PC-3 (cell line): ENCODE measurements around the gene SLC38A3.

Experiments used
- EZH2phosphoT487 ChIP-seq: fragments of 300-600 bp; sonication (generic); IDR thresholded peaks from 2 replicates; pipeline ENCODE4 v1.6.1; 2018; ENCODE audit warnings: mild to moderate bottlenecking, antibody characterized with exemption, low read length, borderline replicate concordance
- TF ChIP-seq, protein P1 (sequence below): fragments of 300-600 bp; sonication (generic); conservative IDR thresholded peaks from 2 replicates; pipeline ENCODE4 v1.5.1; 2017; ENCODE audit warnings: antibody characterized with exemption, low read depth, mild to moderate bottlenecking, low read length

- TF ChIP-seq, protein P1, sequence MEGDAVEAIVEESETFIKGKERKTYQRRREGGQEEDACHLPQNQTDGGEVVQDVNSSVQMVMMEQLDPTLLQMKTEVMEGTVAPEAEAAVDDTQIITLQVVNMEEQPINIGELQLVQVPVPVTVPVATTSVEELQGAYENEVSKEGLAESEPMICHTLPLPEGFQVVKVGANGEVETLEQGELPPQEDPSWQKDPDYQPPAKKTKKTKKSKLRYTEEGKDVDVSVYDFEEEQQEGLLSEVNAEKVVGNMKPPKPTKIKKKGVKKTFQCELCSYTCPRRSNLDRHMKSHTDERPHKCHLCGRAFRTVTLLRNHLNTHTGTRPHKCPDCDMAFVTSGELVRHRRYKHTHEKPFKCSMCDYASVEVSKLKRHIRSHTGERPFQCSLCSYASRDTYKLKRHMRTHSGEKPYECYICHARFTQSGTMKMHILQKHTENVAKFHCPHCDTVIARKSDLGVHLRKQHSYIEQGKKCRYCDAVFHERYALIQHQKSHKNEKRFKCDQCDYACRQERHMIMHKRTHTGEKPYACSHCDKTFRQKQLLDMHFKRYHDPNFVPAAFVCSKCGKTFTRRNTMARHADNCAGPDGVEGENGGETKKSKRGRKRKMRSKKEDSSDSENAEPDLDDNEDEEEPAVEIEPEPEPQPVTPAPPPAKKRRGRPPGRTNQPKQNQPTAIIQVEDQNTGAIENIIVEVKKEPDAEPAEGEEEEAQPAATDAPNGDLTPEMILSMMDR = no peak
- TF ChIP-seq EZH2phosphoT487 = no peak
Measured at GRCh38 chr3:50155491-50155878, 49.6 kb upstream of the SLC38A3 start.
